OCI-LY1 (cell line): ENCODE results near the gene FARP1.

Source experiments
- EZH2 ChIP-seq: fragments of 200-600 bp; sonication (generic), shearing (Covaris generic); IDR thresholded peaks from 2 replicates; pipeline ENCODE4 v1.8.0; 2017; ENCODE audit warnings: borderline replicate concordance, mixed run types, mild to moderate bottlenecking, antibody characterized with exemption, low read length, moderate library complexity, mixed read lengths
- TF ChIP-seq, protein P1 (sequence below): fragments of 200-600 bp; sonication (generic), shearing (Covaris generic); IDR thresholded peaks from 2 replicates; pipeline ENCODE4 v1.5.1; 2017; ENCODE audit warnings: mild to moderate bottlenecking, antibody characterized with exemption, low read length, moderate library complexity, mixed read lengths

DNA sequence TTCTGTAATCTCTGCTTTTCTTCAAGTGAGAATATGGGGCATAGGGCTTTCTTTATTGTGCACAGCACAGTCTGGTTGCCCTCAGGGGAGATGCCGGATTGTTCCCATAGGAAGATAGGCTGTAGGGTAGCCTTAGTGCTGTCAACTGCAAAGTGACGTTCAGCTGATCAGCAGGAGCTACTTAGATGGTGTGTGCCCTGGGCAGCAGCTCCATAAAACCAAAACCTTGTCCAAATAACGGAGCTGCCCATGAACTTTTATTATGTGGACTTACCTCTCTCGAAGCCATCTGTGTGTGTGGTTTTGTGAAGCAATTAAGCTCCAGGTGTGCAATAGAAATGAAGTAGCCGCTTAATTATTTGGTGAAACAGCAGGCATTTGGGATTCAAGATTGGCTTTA lies 154.2 kb downstream of the FARP1 start:
- TF ChIP-seq, protein P1, sequence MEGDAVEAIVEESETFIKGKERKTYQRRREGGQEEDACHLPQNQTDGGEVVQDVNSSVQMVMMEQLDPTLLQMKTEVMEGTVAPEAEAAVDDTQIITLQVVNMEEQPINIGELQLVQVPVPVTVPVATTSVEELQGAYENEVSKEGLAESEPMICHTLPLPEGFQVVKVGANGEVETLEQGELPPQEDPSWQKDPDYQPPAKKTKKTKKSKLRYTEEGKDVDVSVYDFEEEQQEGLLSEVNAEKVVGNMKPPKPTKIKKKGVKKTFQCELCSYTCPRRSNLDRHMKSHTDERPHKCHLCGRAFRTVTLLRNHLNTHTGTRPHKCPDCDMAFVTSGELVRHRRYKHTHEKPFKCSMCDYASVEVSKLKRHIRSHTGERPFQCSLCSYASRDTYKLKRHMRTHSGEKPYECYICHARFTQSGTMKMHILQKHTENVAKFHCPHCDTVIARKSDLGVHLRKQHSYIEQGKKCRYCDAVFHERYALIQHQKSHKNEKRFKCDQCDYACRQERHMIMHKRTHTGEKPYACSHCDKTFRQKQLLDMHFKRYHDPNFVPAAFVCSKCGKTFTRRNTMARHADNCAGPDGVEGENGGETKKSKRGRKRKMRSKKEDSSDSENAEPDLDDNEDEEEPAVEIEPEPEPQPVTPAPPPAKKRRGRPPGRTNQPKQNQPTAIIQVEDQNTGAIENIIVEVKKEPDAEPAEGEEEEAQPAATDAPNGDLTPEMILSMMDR: no peak
- no peak for TF ChIP-seq EZH2
